Metanephros (tissue), 1 donor: ENCODE results near the gene TSG101. TPM values are rescaled to one million over a fixed set of nuclear protein-coding genes. Genes with fewer than 3 reads are reported as not detected.

ENCODE experiments used
- total RNA-seq: library from RNA; depleted of rRNA; stranded (reverse); fragments of >200 nt; gene quantifications from one replicate; pipeline ENCODE4 v1.2.3, GENCODE V29; 2014

The TSG101 gene, protein sequence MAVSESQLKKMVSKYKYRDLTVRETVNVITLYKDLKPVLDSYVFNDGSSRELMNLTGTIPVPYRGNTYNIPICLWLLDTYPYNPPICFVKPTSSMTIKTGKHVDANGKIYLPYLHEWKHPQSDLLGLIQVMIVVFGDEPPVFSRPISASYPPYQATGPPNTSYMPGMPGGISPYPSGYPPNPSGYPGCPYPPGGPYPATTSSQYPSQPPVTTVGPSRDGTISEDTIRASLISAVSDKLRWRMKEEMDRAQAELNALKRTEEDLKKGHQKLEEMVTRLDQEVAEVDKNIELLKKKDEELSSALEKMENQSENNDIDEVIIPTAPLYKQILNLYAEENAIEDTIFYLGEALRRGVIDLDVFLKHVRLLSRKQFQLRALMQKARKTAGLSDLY
- total RNA-seq = 72.6 TPM

DNA sequence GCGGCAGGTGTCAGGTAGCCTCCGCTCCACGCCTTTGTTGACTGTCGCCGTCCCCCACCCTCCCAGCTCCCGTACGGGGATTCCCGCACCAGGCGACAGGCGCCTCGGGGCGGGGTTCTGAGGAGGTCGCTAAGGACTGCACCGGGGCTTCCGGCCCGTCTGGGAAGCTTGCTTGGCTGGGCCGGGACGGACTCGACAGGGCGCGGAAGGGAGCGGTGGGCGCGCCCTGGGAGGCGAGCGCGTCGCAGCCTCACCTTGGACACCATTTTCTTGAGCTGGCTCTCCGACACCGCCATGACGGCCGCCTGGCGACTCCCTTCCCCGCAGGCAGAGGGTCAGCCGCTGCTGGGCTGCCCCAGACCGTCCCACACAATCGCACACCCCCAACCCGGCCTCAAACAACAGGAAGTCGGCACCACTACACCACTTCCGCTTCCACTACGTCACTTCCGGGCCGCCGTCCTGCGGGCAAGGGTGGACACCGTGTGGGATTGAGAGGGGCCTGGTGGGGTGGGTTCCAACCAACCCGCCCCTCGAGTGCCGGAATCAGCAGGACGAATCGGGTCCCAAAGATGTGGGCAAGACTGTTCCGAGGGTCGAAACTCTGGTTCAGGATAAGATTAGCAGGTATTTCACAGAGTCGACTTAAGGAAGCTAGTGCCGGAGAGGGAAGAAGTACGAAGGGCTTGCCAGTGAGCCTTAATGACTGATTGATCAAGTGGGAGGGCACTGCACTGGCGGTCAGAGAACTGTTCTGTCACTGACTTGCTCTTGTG lies at the start of gene TSG101:
TSG101 (minus strand) TSS at position 422 of the 776 bp plus-strand sequence; CDS start at position 296, 126 bp downstream.

DNA sequence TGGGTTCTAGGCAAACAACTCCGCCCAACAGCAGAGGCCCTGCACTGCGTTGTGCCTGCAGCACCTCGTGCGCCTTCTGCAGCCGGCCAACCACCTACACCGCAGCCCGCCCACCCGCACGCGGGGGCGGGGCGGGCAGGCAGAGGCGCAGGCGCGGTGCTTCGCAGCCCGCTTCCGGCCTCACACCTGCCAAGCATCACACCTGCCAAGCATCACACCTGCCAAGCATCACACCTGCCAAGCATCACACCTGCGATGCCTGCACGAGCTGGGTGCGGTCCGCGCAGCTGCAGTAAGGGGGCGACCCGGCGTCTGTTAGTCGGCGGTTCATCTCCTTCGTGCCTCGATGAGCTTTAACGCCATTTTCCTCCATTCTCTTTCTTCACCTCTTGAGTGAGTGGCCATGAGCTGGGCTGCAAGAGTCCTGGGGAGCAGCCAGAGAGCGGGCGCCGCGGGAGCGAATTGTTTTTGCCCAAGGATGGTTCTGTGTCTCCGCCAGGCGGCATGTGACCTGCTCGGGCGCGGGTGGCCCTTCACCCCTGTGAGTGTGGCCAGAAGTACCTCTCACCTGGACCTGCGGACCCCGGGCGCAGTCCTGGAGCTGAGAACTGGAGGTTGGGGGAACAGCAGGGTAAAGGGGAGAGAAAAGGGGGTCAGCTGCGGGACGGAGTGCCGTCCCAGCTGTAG lies 70.9 kb downstream of the TSG101 start, which contains the start of gene LDHAL6A:
LDHAL6A (plus strand) TSS at position 171 of the 687 bp plus-strand sequence. CDS start 825 bp downstream, outside the sequence.

Other genes starting within 250 kb of the TSG101 start
- gene HPS5, start 204.8 kb downstream of the TSG101 start, total RNA-seq = 25.2 TPM
- 50.1 TPM for gene GTF2H1, start 204.4 kb downstream of the TSG101 start, total RNA-seq
- gene LDHA, start 132.4 kb downstream of the TSG101 start, total RNA-seq = 285 TPM
- gene LDHC, start 114.6 kb downstream of the TSG101 start, total RNA-seq = 0.23 TPM
- 0.12 TPM for gene LDHAL6A, start 71.1 kb downstream of the TSG101 start, total RNA-seq
- 20.4 TPM for gene UEVLD, start 61.8 kb upstream of the TSG101 start, total RNA-seq
- 6.1 TPM for gene MISFA, start 72.8 kb upstream of the TSG101 start, total RNA-seq
- 19.7 TPM for gene SPTY2D1, start 107.4 kb upstream of the TSG101 start, total RNA-seq
- gene TMEM86A, start 171.8 kb upstream of the TSG101 start, total RNA-seq = 5.3 TPM
- gene IGSF22, start 199.2 kb upstream of the TSG101 start, total RNA-seq = 4.7 TPM